Mucosa of rectum (tissue), 2 donors: Measurements from ENCODE around the gene EFNA4.
A peak's percentile ranks its signal among the peaks of the same experiment; 100 is the strongest.

ENCODE experiments used
- H3K27ac ChIP-seq, 2 donors: one replicate each; pipeline ENCODE4 v1.7.0; 2013; ENCODE audit warnings: inconsistent platforms in 2 of 2, low read depth in 2 of 2, low read length in 2 of 2
- H3K27me3 ChIP-seq, 2 donors: one replicate each; pipeline ENCODE4 v1.7.0; 2013; ENCODE audit warnings: low read length in 2 of 2; ENCODE audit not compliant: control insufficient read depth in 2 of 2, insufficient read depth in 2 of 2
- H3K36me3 ChIP-seq, 2 donors: one replicate each; pipeline ENCODE4 v1.7.0; 2013; ENCODE audit warnings: low read length in 2 of 2; ENCODE audit not compliant: control insufficient read depth in 2 of 2, insufficient read depth in 2 of 2
- H3K4me1 ChIP-seq, 2 donors: one replicate each; pipeline ENCODE4 v1.7.0; 2013; ENCODE audit warnings: low read length in 2 of 2, mild to moderate bottlenecking in 1 of 2; ENCODE audit not compliant: control insufficient read depth in 2 of 2, insufficient read depth in 2 of 2
- H3K4me3 ChIP-seq, 2 donors: one replicate each; pipeline ENCODE4 v1.7.0; 2013; ENCODE audit warnings: low read length in 2 of 2
- H3K9ac ChIP-seq, 2 donors: one replicate each; pipeline ENCODE4 v1.7.0; 2013; ENCODE audit warnings: low read length in 2 of 2, low read depth in 1 of 2, mild to moderate bottlenecking in 1 of 2
- H3K9me3 ChIP-seq, 2 donors: one replicate each; pipeline ENCODE4 v1.7.0; 2013; ENCODE audit warnings: low read length in 2 of 2; ENCODE audit not compliant: control insufficient read depth in 2 of 2
- donor health status: healthy.
- donor health status: Normal muscosa, but diverticular disease.

EFNA4 gene

GRCh38 chr1:155073377-155074242, 10.1 kb downstream of the EFNA4 start:
- H3K9ac ChIP-seq = no peak overlapping the region
- H3K27ac ChIP-seq = no peak overlapping the region
- H3K27me3 ChIP-seq = no peaks in the 10 kb centered on the region
- H3K4me1 ChIP-seq = peaks cover 15 to 19% of the 10 kb centered on the region in 2 donors
- peaks cover 4 to 9% of the 10 kb centered on the region in 2 donors for H3K36me3 ChIP-seq
- no peak overlapping the region for H3K4me3 ChIP-seq
- no peaks in the 10 kb centered on the region for H3K9me3 ChIP-seq

GRCh38 chr1:155075535-155075934, 12.0 kb downstream of the EFNA4 start:
- H3K4me1 ChIP-seq = peaks cover 10 to 30% of the 10 kb centered on the region in 2 donors
- no peaks in the 10 kb centered on the region for H3K36me3 ChIP-seq
- H3K27me3 ChIP-seq = peaks cover 0 to 4% of the 10 kb centered on the region in 2 donors
- H3K9me3 ChIP-seq = no peaks in the 10 kb centered on the region
- H3K9ac ChIP-seq = no peak overlapping the region
- no peak overlapping the region for H3K27ac ChIP-seq
- no peak overlapping the region for H3K4me3 ChIP-seq

GRCh38 chr1:155076371-155076770, 12.8 kb downstream of the EFNA4 start:
- Histone ChIP-seq H3K27me3 (peaks cover 3 to 9% of the 10 kb centered on the region in 2 donors), H3K9ac (no peak overlapping the region), H3K27ac (no peak overlapping the region), H3K4me3 (no peak overlapping the region), H3K36me3 (no peaks in the 10 kb centered on the region), H3K9me3 (no peaks in the 10 kb centered on the region), H3K4me1 (peaks cover 12 to 34% of the 10 kb centered on the region in 2 donors)

- Histone ChIP-seq H3K4me1 (peaks cover 21 to 39% of the 10 kb centered on the region in 2 donors), H3K9ac (no peak overlapping the region), H3K36me3 (no peaks in the 10 kb centered on the region), H3K27me3 (peaks cover 3 to 11% of the 10 kb centered on the region in 2 donors), H3K4me3 (no peak overlapping the region), H3K27ac (no peak overlapping the region), H3K9me3 (no peaks in the 10 kb centered on the region)
Observed at GRCh38 chr1:155077346-155077745, 13.8 kb downstream of the EFNA4 start.

- H3K36me3 ChIP-seq = no peaks in the 10 kb centered on the region
- peaks cover 26 to 45% of the 10 kb centered on the region in 2 donors for H3K4me1 ChIP-seq
- H3K27ac ChIP-seq = no peak overlapping the region
- H3K9me3 ChIP-seq = no peaks in the 10 kb centered on the region
- H3K27me3 ChIP-seq = peaks cover 7 to 13% of the 10 kb centered on the region in 2 donors
- peak overlapping the region in 1 of 2 donors; percentile 18 for H3K4me3 ChIP-seq
- H3K9ac ChIP-seq = peak overlapping the region in 1 of 2 donors; percentile 90
Observed at GRCh38 chr1:155077758-155078445, 14.4 kb downstream of the EFNA4 start.

GRCh38 chr1:155078469-155079209, 15.1 kb downstream of the EFNA4 start, which contains the start of gene EFNA3:
Gene EFNA3, plus strand, starts transcription at chr1:155078837. Its CDS starts 105 bp downstream, at chr1:155078942.
- no peak within 1 kb of the TSS for H3K27ac ChIP-seq
- H3K4me1 ChIP-seq = peaks cover 34 to 51% of the 10 kb centered on the region in 2 donors
- H3K4me3 ChIP-seq = peak within 1 kb of the TSS; percentile 64 to 73
- H3K9ac ChIP-seq = peak within 1 kb of the TSS; percentile 24 to 90
- peaks cover 10 to 18% of the 10 kb centered on the region in 2 donors for H3K27me3 ChIP-seq
- H3K36me3 ChIP-seq = no peaks in the 10 kb centered on the region
- H3K9me3 ChIP-seq = no peaks in the 10 kb centered on the region

GRCh38 chr1:155079210-155079486, 15.6 kb downstream of the EFNA4 start:
- peaks cover 39 to 56% of the 10 kb centered on the region in 2 donors for H3K4me1 ChIP-seq
- H3K27ac ChIP-seq = no peak overlapping the region
- H3K36me3 ChIP-seq = no peaks in the 10 kb centered on the region

GRCh38 chr1:155079487-155080311, 16.2 kb downstream of the EFNA4 start:
- H3K27me3 ChIP-seq = peaks cover 13 to 23% of the 10 kb centered on the region in 2 donors
- peak overlapping the region; percentile 64 to 73 for H3K4me3 ChIP-seq
- no peaks in the 10 kb centered on the region for H3K36me3 ChIP-seq
- H3K9me3 ChIP-seq = no peaks in the 10 kb centered on the region
- no peak overlapping the region for H3K27ac ChIP-seq
- peak overlapping the region; percentile 24 to 90 for H3K9ac ChIP-seq
- H3K4me1 ChIP-seq = peaks cover 44 to 61% of the 10 kb centered on the region in 2 donors

More at GRCh38 chr1:155079210-155079486, 15.6 kb downstream of the EFNA4 start:
- Histone ChIP-seq H3K9ac (peak overlapping the region; percentile 24 to 90), H3K27me3 (peaks cover 13 to 22% of the 10 kb centered on the region in 2 donors), H3K4me3 (peak overlapping the region; percentile 64 to 73), H3K9me3 (no peaks in the 10 kb centered on the region)
